Heart right ventricle (tissue), 16 donors: ENCODE results near the gene CCDC63. TPM values are rescaled to one million over a fixed set of nuclear protein-coding genes. Genes with fewer than 3 reads are reported as not detected.

ENCODE experiments used
- ATAC-seq, 8 donors: fragments of 200-7000 bp; cut with Tn5 transposase; one replicate each; pipeline ENCODE4 v1.9.1; 2020; ENCODE audit warnings: mild to moderate bottlenecking in 8 of 8, moderate library complexity in 8 of 8, moderate number of reproducible peaks in 1 of 8
- DNase-seq, 2 donors: peaks; one replicate each; pipeline ENCODE4 v3.0.0-alpha.2; 2020
- H3K27ac ChIP-seq, 10 donors: fragments of 200-600 bp; sonication (generic) in 2 of 10; one replicate each; pipeline versions ENCODE4 v1.5.0 to v1.8.0; 2020 to 2022; ENCODE audit warnings: mild to moderate bottlenecking in 3 of 10
- H3K27me3 ChIP-seq, 7 donors: fragments of 200-600 bp; one replicate each; pipeline ENCODE4 v1.8.0; 2021 to 2022; ENCODE audit warnings: mild to moderate bottlenecking in 2 of 7
- H3K36me3 ChIP-seq, 9 donors: fragments of 200-600 bp; sonication (generic) in 1 of 9; one replicate each; pipeline versions ENCODE4 v1.5.0 to v1.8.0; 2020 to 2022; ENCODE audit warnings: mild to moderate bottlenecking in 2 of 9
- H3K4me1 ChIP-seq, 9 donors: fragments of 200-600 bp; sonication (generic) in 1 of 9; one replicate each; pipeline versions ENCODE4 v1.5.0 to v1.8.0; 2020 to 2022; ENCODE audit warnings: mild to moderate bottlenecking in 4 of 9
- H3K4me3 ChIP-seq, 10 donors: fragments of 200-600 bp; sonication (generic) in 2 of 10; one replicate each; pipeline versions ENCODE4 v1.5.0 to v1.8.0; 2020 to 2022; ENCODE audit warnings: mild to moderate bottlenecking in 7 of 10, moderate library complexity in 2 of 10
- H3K9me3 ChIP-seq, 11 donors: fragments of 200-600 bp in 10 of 11; sonication (generic) in 2 of 11; one replicate each; pipeline versions ENCODE4 v1.5.0 to v1.8.0; 2013 to 2022; ENCODE audit warnings: mild to moderate bottlenecking in 2 of 11, control low read depth in 1 of 11, moderate library complexity in 1 of 11
- WGBS, 2 donors: extraction: QIAGEN DNeasy Blood & Tissue Kit; methylation state at CpG; one replicate each; pipeline ENCODE4 v1.1.7; 2013; ENCODE audit warnings: inconsistent platforms in 1 of 2; 5-methylcytosine and 5-hydroxymethylcytosine counted together
- intact Hi-C, 10 donors: fragments of 100-400 bp; cut with DNase I; formaldehyde crosslinking; loops; one replicate each; pipeline versions ENCODE4 v1.11.1 to v1.14.2; 2022
- polyA plus RNA-seq, 2 donors: library from polyadenylated mRNA; stranded (reverse); fragments of 200-250 nt; gene quantifications; one replicate each; pipeline ENCODE4 v1.2.3, GENCODE V29; 2013
- total RNA-seq, 10 donors: library from RNA; stranded (reverse); fragmentation: NEBNext Ultra II Directional in 3 of 10; extraction: Animal tissue kit (Norgen Biotek cat#: 25700) in 3 of 10; gene quantifications; one replicate each; pipeline versions ENCODE4 v1.2.1 to v1.2.4, GENCODE V29; 2021 to 2023
- TF ChIP-seq, protein P1 (sequence below), 9 donors: fragments of 200-600 bp; sonication (generic) in 2 of 9; IDR thresholded peaks; one replicate each; pipeline versions ENCODE4 v1.5.0 to v1.8.0; 2021 to 2022; ENCODE audit warnings: antibody characterized with exemption in 9 of 9, mild to moderate bottlenecking in 5 of 9, moderate library complexity in 1 of 9
- donor health status: Arrhythmogenic right ventricular cardiomyopathy.
- donor health status: ischemic (EF 13 %, LVEDD 7.1; RV severe dilation, severe dysfunction).
- donor health status: healthy with polysubstance abuse.
- donor health status: DM: no; HTN: yes; CAD: no.
- donor health status: DM: no; HTN: no; CAD: no.
- donor health status: ischemic (EF 25% LVEDD 6.9; RV normal size, moderate dysfunction).
- donor health status: ischemic (EF 25% LVEDD 5.7; RV mildly dilated, moderate dysfunction).
- donor health status: healthy.
- donor health status: DM: yes; HTN: yes; CAD: no.
- donor health status: Ischemic cardiomyopathy.
- donor health status: ischemic (EF 35%, LVEDD 5.7; RV mildly dilated, moderate dysfunction).
- donor health status: nonischemic (EF 11% LVEDD 7.7; RV severe dilation, severe dysfunction).
- donor health status: DM: yes; HTN: yes; CAD: no.
- donor health status: PGD.
- donor health status: ischemic (EF 29% LVEDD 5.4; RV normal size, mild dysfunction).
- donor health status: nonischemic (EF 23%, LVEDD 6.1; RV moderate dilation, normal function).

The CCDC63 gene
- total and polyA plus RNA-seq, 12 donors: not detected

DNA sequence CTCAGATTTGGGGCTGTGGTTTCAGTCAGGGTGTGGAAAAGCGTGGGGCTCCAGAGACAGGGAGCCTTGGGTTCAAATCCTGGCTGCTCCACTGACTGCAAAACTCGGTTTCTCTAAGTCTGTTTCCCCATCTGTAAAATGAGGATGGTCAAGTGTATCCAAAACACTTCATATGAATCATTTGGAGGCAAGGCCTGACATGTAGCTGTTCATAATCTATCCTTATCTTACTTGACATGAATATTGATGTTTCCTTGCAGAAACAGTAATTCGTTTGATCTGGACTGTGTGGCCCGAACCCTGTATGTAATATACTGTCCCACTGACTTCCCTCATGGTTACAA, 1.5 kb upstream of the CCDC63 start:
- ATAC-seq: no peak
- intact Hi-C loops: loop anchor here in 1 of 10 donors (5.0 kb wide), 1 partner anchor 42 kb away; no protein-coding TSS in a partner anchor

DNA sequence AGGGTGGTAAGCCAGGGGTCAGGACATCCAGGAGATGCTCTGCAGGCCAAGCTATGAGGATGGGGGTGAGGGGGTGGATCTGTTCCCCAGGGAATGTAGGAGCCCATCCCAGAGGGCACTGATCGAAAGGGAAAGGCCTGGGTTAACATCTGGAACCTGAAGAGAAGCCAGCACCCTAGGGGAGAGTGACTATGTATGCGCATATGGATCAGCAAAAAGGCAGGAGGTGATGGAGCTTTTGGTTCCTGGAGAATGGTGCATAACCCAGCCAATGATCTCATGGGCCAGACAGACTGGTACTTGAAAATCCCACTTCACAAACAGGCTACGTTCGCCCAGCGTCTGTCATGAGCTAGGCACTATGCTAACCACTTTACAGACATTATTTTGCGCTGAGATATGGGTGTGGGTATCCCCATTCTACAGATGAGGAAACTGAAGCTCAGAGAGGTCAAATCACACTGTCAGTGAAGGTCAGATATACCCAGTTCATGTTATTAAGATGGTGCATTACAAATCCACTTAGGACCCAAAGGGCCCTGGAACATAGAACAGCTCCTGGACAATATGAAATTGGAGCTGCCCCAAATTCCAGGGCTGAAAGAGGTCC, 1.6 kb downstream of the CCDC63 start:
- TF ChIP-seq, protein P1, sequence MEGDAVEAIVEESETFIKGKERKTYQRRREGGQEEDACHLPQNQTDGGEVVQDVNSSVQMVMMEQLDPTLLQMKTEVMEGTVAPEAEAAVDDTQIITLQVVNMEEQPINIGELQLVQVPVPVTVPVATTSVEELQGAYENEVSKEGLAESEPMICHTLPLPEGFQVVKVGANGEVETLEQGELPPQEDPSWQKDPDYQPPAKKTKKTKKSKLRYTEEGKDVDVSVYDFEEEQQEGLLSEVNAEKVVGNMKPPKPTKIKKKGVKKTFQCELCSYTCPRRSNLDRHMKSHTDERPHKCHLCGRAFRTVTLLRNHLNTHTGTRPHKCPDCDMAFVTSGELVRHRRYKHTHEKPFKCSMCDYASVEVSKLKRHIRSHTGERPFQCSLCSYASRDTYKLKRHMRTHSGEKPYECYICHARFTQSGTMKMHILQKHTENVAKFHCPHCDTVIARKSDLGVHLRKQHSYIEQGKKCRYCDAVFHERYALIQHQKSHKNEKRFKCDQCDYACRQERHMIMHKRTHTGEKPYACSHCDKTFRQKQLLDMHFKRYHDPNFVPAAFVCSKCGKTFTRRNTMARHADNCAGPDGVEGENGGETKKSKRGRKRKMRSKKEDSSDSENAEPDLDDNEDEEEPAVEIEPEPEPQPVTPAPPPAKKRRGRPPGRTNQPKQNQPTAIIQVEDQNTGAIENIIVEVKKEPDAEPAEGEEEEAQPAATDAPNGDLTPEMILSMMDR (IDR thresholded peaks at IDR 0.05): no peak
- Histone ChIP-seq H3K4me3 (no peak overlapping the region), H3K27me3 (peaks cover 0 to 34% (median 5%) of the 10 kb centered on the region in 7 donors), H3K9me3 (no peaks in the 10 kb centered on the region), H3K36me3 (no peaks in the 10 kb centered on the region), H3K27ac (no peak overlapping the region), H3K4me1 (peaks cover 0 to 31% (median 12%) of the 10 kb centered on the region in 9 donors)
- ATAC-seq (no peak), DNase-seq (no peak)
- intact Hi-C loops: loop anchor here in 1 of 10 donors (5.0 kb wide), 1 partner anchor 39 kb away; no protein-coding TSS in a partner anchor
- WGBS, 2 donors: 92 to 95% methylated on average over 6 of the region's 6 CpGs

More for the DNA sequence above, 1.5 kb upstream of the CCDC63 start:
- 64 to 65% methylated on average over 4 of the region's 4 CpGs for WGBS, 2 donors
- H3K27me3 ChIP-seq: peaks cover 0 to 34% (median 5%) of the 10 kb centered on the region in 7 donors
- H3K9me3 ChIP-seq: no peaks in the 10 kb centered on the region
- H3K27ac ChIP-seq: peak overlapping the region; percentile 9 to 77 (median 60)
- DNase-seq: no peak
- peaks cover 0 to 31% (median 12%) of the 10 kb centered on the region in 9 donors for H3K4me1 ChIP-seq
- H3K36me3 ChIP-seq: no peaks in the 10 kb centered on the region
- no peak overlapping the region for H3K4me3 ChIP-seq
- TF ChIP-seq, protein P1 (IDR thresholded peaks at IDR 0.05): no peak

DNA sequence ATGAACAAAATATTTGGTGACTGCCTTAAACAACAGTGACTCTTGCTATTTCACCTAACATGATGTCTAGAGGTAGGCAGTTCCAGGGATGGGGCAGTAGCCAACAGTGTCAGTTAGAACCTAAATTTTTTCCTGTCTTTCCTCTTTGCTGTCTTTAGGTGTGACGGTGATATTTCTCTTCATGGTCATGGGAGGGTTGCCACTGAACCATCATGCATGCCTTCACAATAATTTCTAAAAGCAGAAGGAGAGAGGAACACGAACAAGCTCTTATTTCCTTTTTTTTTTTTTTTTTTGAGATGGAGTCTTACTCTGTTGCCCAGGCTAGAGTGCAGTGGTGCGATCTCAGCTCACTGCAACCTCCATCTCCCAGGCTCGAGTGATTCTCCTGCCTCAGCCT, 2.4 kb downstream of the CCDC63 start:
- Histone ChIP-seq H3K27ac (no peak overlapping the region), H3K27me3 (peaks cover 0 to 34% (median 5%) of the 10 kb centered on the region in 7 donors), H3K9me3 (no peaks in the 10 kb centered on the region), H3K4me3 (no peak overlapping the region), H3K4me1 (peaks cover 0 to 31% (median 12%) of the 10 kb centered on the region in 9 donors), H3K36me3 (no peaks in the 10 kb centered on the region)
- WGBS, 2 donors: 88 to 91% methylated on average over 4 of the region's 4 CpGs
- TF ChIP-seq, protein P1 (IDR thresholded peaks at IDR 0.05): no peak
- ATAC-seq (no peak), DNase-seq (no peak)
- intact Hi-C loops: loop anchor here in 1 of 10 donors (5.0 kb wide), 1 partner anchor 38 kb away; no protein-coding TSS in a partner anchor

DNA sequence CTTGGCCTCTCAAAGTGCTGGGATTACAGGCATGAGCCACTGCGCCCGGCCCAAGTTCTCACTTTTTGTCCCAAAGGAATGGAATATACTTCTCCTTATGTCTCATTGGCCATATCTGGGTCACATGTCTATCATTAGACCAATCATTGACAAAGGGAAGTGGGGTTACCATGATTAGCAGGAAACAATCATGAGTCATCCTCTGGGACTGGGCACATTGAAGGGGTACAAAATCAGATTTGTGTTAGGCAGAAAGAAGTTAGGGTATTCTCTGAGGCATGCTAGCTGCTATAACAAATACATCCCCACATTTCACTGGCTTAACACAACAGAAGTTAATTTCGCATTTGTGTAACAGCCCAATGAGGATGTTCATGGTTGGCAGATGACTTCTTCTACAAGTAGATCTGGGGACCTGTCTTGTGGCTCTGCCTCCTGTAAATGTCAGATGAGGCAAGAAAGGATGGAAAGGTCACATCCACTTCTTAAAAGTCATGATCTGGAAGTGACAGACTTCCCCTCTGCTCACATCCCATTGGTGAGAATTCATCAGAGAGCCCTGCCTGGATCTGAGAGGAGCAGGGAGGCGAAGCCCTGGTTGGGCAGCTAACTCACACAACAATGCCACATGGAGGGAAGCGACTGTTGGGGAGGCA, 3.1 kb downstream of the CCDC63 start:
- H3K36me3 ChIP-seq: no peaks in the 10 kb centered on the region
- peaks cover 0 to 33% (median 5%) of the 10 kb centered on the region in 7 donors for H3K27me3 ChIP-seq
- TF ChIP-seq, protein P1 (IDR thresholded peaks at IDR 0.05): no peak
- intact Hi-C loops: loop anchor here in 1 of 10 donors (5.0 kb wide), 1 partner anchor 37 kb away; no protein-coding TSS in a partner anchor
- 88 to 95% methylated on average over 5 of the region's 5 CpGs for WGBS, 2 donors
- H3K4me3 ChIP-seq: no peak overlapping the region
- no peak for ATAC-seq
- H3K27ac ChIP-seq: no peak overlapping the region
- DNase-seq: no peak
- H3K9me3 ChIP-seq: no peaks in the 10 kb centered on the region
- peaks cover 0 to 24% (median 11%) of the 10 kb centered on the region in 9 donors for H3K4me1 ChIP-seq
